Stomach (tissue), 19 donors: ENCODE measurements around the gene RAPGEF3. TPM values are rescaled to one million over a fixed set of nuclear protein-coding genes. Genes with fewer than 3 reads are reported as not detected.

Source experiments
- DNase-seq, 2 donors: peaks; one replicate each; pipeline versions ENCODE4 v3.0.0 to v3.0.0-alpha.2; 2013 to 2019
- H3K27ac ChIP-seq, 5 donors: fragments of 200-600 bp in 4 of 5; sonication (generic) in 4 of 5; one replicate each; pipeline ENCODE4 v1.5.1; 2013 to 2019; ENCODE audit warnings: mild to moderate bottlenecking in 1 of 5, moderate library complexity in 1 of 5
- H3K27me3 ChIP-seq, 3 donors: fragments of 200-600 bp; sonication (generic); one replicate each; pipeline ENCODE4 v1.5.1; 2017 to 2019; ENCODE audit warnings: mixed run types in 1 of 3
- H3K36me3 ChIP-seq, 4 donors: fragments of 200-600 bp; sonication (generic); 1 replicate in 3 of 4; 2 replicates in 1 of 4; pipeline ENCODE4 v1.5.1; 2016 to 2019
- H3K4me1 ChIP-seq, 4 donors: fragments of 200-600 bp; sonication (generic); one replicate each; pipeline ENCODE4 v1.5.1; 2016 to 2019
- H3K4me3 ChIP-seq, 4 donors: fragments of 200-600 bp; sonication (generic) in 3 of 4; one replicate each; pipeline ENCODE4 v1.5.1; 2016 to 2019; ENCODE audit warnings: mild to moderate bottlenecking in 1 of 4
- H3K9me3 ChIP-seq, 4 donors: fragments of 200-600 bp; sonication (generic); one replicate each; pipeline ENCODE4 v1.5.1; 2016 to 2019
- CTCF ChIP-seq, 7 experiments: fragments of 450-650 bp in 4 of 7; fragments of 200-600 bp in 3 of 7; sonication (generic) in 3 of 7; IDR thresholded peaks; one replicate each; pipeline ENCODE4 v1.5.1; 2016 to 2019; ENCODE audit warnings: antibody characterized with exemption in 7 of 7, control low read depth in 2 of 7, mild to moderate bottlenecking in 1 of 7
- EP300 ChIP-seq: sonication (generic); formaldehyde crosslinking; IDR thresholded peaks from one replicate; pipeline ENCODE4 v1.6.1; 2017; ENCODE audit warnings: antibody characterized with exemption
- POLR2A ChIP-seq, 4 donors: fragments of 450-650 bp; IDR thresholded peaks; one replicate each; pipeline ENCODE4 v1.6.1; 2016; ENCODE audit warnings: antibody characterized with exemption in 4 of 4, control low read depth in 2 of 4, mild to moderate bottlenecking in 1 of 4, moderate library complexity in 1 of 4
- POLR2AphosphoS5 ChIP-seq, 3 donors: sonication (generic); formaldehyde crosslinking; IDR thresholded peaks; one replicate each; pipeline ENCODE4 v1.6.1; 2016; ENCODE audit warnings: antibody characterized with exemption in 3 of 3
- WGBS, 5 donors: extraction: QIAGEN DNeasy Blood & Tissue Kit in 3 of 5; methylation state at CpG; one replicate each; pipeline versions ENCODE4 v1.1.5 to v1.1.7; 2013 to 2018; 5-methylcytosine and 5-hydroxymethylcytosine counted together
- intact Hi-C: fragments of 100-400 bp; cut with DNase I; formaldehyde crosslinking; loops from one replicate; pipeline ENCODE4 v1.15.1; 2023; ENCODE audit warnings: low total_unique reads
- long read RNA-seq, 10 donors: transcript quantifications; one replicate each; lab custom pipeline, GENCODE V29; 2026
- polyA plus RNA-seq, 3 donors: library from polyadenylated mRNA; stranded (reverse); fragments of 200-250 nt; gene quantifications; one replicate each; pipeline ENCODE4 v1.2.3, GENCODE V29; 2013
- total RNA-seq, 5 donors: library from RNA; depleted of rRNA; stranded (reverse); fragments of >200 nt; gene quantifications; one replicate each; pipeline versions ENCODE4 v1.1.0 to v1.2.3, GENCODE V29; 2014 to 2016
- donor health status: healthy with polysubstance abuse.
- donor health status: Bipolar disorder and iron deficiency.
- donor health status: healthy.

Gene RAPGEF3
- total RNA-seq = 100 to 1,000 TPM in 1 of 5 donors, 10 to 100 TPM in 4; 15.9 to 114 (median 25.0) TPM
- 10 to 100 TPM; 21.2 to 33.1 (median 22.9) TPM for polyA plus RNA-seq
- long read RNA-seq, donor 1, partial matches to known transcripts = 29 of 29 reads
- long read RNA-seq, donor 1, other reads (novel, unspliced or antisense) = 0 of 29 reads
- long read RNA-seq, donor 2, partial matches to known transcripts = 18 of 18 reads
- long read RNA-seq, donor 2, other reads (novel, unspliced or antisense) = 0 of 18 reads
- long read RNA-seq, donor 3 = 0 reads
- long read RNA-seq, donor 4 = 0 reads
- long read RNA-seq, donor 5, partial matches to known transcripts = 0 of 3 reads
- long read RNA-seq, donor 5, other reads (novel, unspliced or antisense) = 0 of 3 reads
- long read RNA-seq, donor 6, partial matches to known transcripts = 23 of 25 reads
- long read RNA-seq, donor 6, other reads (novel, unspliced or antisense) = 0 of 25 reads
- long read RNA-seq, donor 7, full-length matches to known transcripts = 1 of 13 reads
- long read RNA-seq, donor 7, partial matches to known transcripts = 0 of 13 reads
- long read RNA-seq, donor 7, other reads (novel, unspliced or antisense) = 12 of 13 reads
- long read RNA-seq, donor 8, partial matches to known transcripts = 0 of 1 reads
- long read RNA-seq, donor 8, other reads (novel, unspliced or antisense) = 0 of 1 reads
- long read RNA-seq, donor 9 = 0 reads
- long read RNA-seq, donor 10 = 0 reads

GRCh38 chr12:47758834-47759690 lies at the start of gene RAPGEF3:
RAPGEF3 (minus strand) TSS chr12:47758880; CDS start chr12:47758556, 324 bp downstream.
- peak; percentile 93 to 95 for DNase-seq
- H3K27me3 ChIP-seq = no peaks in the 10 kb centered on the region
- H3K4me1 ChIP-seq = peaks cover 41 to 65% (median 57%) of the 10 kb centered on the region in 4 donors
- H3K9me3 ChIP-seq = no peaks in the 10 kb centered on the region
- no peaks in the 10 kb centered on the region for H3K36me3 ChIP-seq
- peak within 1 kb of the TSS; percentile 86 to 88 (median 88) for H3K27ac ChIP-seq
- H3K4me3 ChIP-seq = peak within 1 kb of the TSS; percentile 57 to 75 (median 60)
- 0 to 2% (median 0%) methylated on average over 33 to 57 of the region's 57 CpGs for WGBS, 5 donors
- TF ChIP-seq POLR2A (IDR thresholded peaks at IDR 0.05) (no peak), EP300 (no peak), CTCF (IDR thresholded peaks at IDR 0.05) (peak in 5 of 7 experiments; percentile 3 to 45 (median 40)), POLR2AphosphoS5 (IDR thresholded peaks at IDR 0.05) (peak; percentile 4 to 49 (median 34))
- intact Hi-C loops = no loop called here

- peak in 1 of 2 donors; percentile 83 for DNase-seq
- peak overlapping the region in 4 of 5 donors; percentile 97 to 99 (median 98) for H3K27ac ChIP-seq
- peaks cover 95 to 100% (median 99%) of the 10 kb centered on the region in 4 donors for H3K4me1 ChIP-seq
- 9 to 34% (median 21%) methylated on average over 8 to 9 of the region's 9 CpGs for WGBS, 5 donors
- H3K9me3 ChIP-seq = no peaks in the 10 kb centered on the region
- peaks cover 0 to 16% (median 5%) of the 10 kb centered on the region in 4 donors for H3K36me3 ChIP-seq
- TF ChIP-seq POLR2A (IDR thresholded peaks at IDR 0.05) (no peak), EP300 (peak; percentile 30), POLR2AphosphoS5 (IDR thresholded peaks at IDR 0.05) (peak in 1 of 3 donors; percentile 43), CTCF (IDR thresholded peaks at IDR 0.05) (no peak)
- peak overlapping the region in 1 of 4 donors; percentile 28 for H3K4me3 ChIP-seq
- intact Hi-C loops = no loop called here
- H3K27me3 ChIP-seq = no peaks in the 10 kb centered on the region
Observed at GRCh38 chr12:47808050-47808449, 49.4 kb upstream of the RAPGEF3 start.

GRCh38 chr12:47807338-47807737 lies 48.7 kb upstream of the RAPGEF3 start:
- Histone ChIP-seq H3K4me1 (peaks cover 96 to 100% (median 100%) of the 10 kb centered on the region in 4 donors), H3K27me3 (no peaks in the 10 kb centered on the region), H3K4me3 (peak overlapping the region in 1 of 4 donors; percentile 28), H3K36me3 (peaks cover 0 to 16% (median 5%) of the 10 kb centered on the region in 4 donors), H3K9me3 (no peaks in the 10 kb centered on the region), H3K27ac (peak overlapping the region in 4 of 5 donors; percentile 97 to 99 (median 98))
- no peak for TF ChIP-seq EP300
- no peak for TF ChIP-seq CTCF (IDR thresholded peaks at IDR 0.05)
- TF ChIP-seq POLR2AphosphoS5 (IDR thresholded peaks at IDR 0.05) = no peak
- no peak for TF ChIP-seq POLR2A (IDR thresholded peaks at IDR 0.05)
- WGBS, 5 donors = 32 to 58% (median 46%) methylated on average over 5 of the region's 5 CpGs
- no peak for DNase-seq
- intact Hi-C loops = no loop called here
